SK-N-SH treated with all-trans-retinoic acid at 6 μM for 48 hours (cell line): Measurements from ENCODE around the gene VPS11.

Experiments used
- ARNTL ChIP-seq: fragments of 450-650 bp; formaldehyde crosslinking; IDR thresholded peaks from 2 replicates; pipeline ENCODE4 v1.5.0; 2020; ENCODE audit warnings: low read depth, mild to moderate bottlenecking, moderate library complexity, borderline replicate concordance
- CSDC2 ChIP-seq: fragments of 250-450 bp; sonication (Bioruptor Pico); IDR thresholded peaks from 2 replicates; pipeline ENCODE4 v1.5.0; 2020; ENCODE audit warnings: mild to moderate bottlenecking, moderate library complexity
- ZFP3 ChIP-seq: fragments of 250-450 bp; sonication (Bioruptor Pico); IDR thresholded peaks from 2 replicates; pipeline ENCODE4 v1.5.0; 2020; ENCODE audit warnings: mild to moderate bottlenecking, moderate library complexity
- ZNF565 ChIP-seq: fragments of 450-650 bp; formaldehyde crosslinking; conservative IDR thresholded peaks from 2 replicates; pipeline ENCODE4 v1.5.0; 2020; ENCODE audit warnings: low read depth, mild to moderate bottlenecking, moderate library complexity
- ZNF8 ChIP-seq: fragments of 450-650 bp; formaldehyde crosslinking; IDR thresholded peaks from 2 replicates; pipeline ENCODE4 v1.5.0; 2020; ENCODE audit warnings: mild to moderate bottlenecking, moderate library complexity

GRCh38 chr11:119048644-119049043 is 19.0 kb upstream of the VPS11 start:
- no peak for TF ChIP-seq CSDC2 (CRISPR knock-in tag)
- no peak for TF ChIP-seq ZFP3
- no peak for TF ChIP-seq ZNF565 (CRISPR knock-in tag)
- TF ChIP-seq ZNF8 (CRISPR knock-in tag), result no peak
- TF ChIP-seq ARNTL (CRISPR knock-in tag), result no peak
